ENCODE measurements around the gene LRRC32.

GRCh38 chr11:76689313-76690260, 19.0 kb upstream of the LRRC32 start:
- TF ChIP-seq POLR2A (IDR thresholded peaks at IDR 0.05; ENCODE audit: low read depth, low read length) (no peak), POLR2AphosphoS5 (IDR thresholded peaks at IDR 0.05; ENCODE audit: low read depth, low read length) (no peak), TAF1 (IDR thresholded peaks at IDR 0.05; ENCODE audit: borderline replicate concordance, low read depth, low read length) (no peak)
